ENCODE data around the gene TRA2B.

The TRA2B gene

GRCh38 chr3:185937689-185938374 is at the start of gene TRA2B:
Gene TRA2B, minus strand, starts transcription at chr3:185938014. Its CDS starts 154 bp downstream, at chr3:185937860.
- DNase-seq (ENCODE audit: low read depth): peak; percentile 91

DNA sequence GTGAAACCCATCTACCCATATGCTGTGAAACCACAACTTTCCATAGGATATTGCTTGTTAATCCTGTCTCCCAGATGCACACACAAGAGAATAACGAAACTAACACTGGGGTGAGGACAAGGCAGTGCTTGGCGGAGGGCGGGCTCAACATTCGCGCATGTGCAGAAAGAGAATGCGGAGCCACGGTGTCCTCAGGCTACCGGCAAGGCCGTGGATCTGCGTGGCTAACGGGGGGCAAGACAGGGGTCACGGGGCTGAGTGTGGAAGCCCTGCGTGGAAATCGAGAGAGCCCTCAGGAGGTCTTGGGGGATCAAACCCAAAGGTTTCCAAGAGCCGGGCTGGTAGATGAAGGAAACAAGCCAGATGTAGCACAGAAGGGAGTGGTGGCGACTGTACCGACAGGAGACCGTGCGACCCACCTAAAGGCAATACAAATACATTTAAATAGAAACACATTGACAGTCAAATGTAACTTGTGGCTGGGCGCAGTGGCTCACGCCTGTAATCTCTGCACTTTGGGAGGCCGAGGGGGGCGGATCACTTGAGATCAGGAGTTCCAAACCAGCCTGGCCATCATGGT is 48.5 kb upstream of the TRA2B start:
- no peak for DNase-seq (ENCODE audit: low read depth)

DNA sequence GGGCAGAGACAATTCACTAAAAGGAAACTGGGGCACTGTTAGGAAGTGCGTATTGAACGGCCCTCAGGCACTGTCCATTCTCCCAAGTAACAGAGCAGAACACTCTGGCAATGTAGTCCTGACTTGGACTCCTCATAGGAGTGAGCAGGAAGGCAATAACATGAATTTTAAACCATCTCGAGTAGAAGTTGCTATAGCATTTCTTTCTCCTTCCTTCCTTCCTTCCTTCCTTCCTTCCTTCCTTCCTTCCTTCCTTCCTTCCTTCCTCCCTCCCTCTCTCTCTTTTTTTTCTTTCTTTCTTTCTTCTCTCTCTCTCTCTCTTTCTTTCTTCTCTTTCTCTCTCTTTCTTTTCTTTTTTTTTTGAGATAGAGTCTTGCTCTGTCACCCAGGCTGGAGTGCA is 46.4 kb upstream of the TRA2B start:
- DNase-seq (ENCODE audit: low read depth): no peak

GRCh38 chr3:185983495-185984141 is 45.8 kb upstream of the TRA2B start:
- DNase-seq (ENCODE audit: low read depth): no peak

GRCh38 chr3:185982632-185983031 is 44.8 kb upstream of the TRA2B start:
- no peak for DNase-seq (ENCODE audit: low read depth)

DNA sequence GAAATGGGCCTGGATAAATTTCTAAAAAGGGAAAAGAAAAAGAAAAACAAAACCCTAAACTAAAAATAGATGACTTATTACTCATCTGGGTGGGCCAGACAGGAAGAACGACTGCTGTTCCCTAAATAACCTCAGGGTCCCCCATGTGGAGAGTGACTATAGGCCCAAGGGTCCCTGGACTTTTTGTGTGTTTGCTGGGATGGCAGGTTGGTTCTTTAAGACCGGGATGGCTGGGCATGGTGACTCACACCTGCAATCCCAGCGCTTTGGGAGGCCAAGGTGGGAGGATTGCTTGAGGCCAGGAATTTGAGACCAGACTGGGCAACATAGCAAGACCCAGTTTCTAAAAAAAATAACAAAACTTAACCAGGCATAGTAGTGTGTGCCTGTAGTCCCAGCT is 43.8 kb upstream of the TRA2B start:
- DNase-seq (ENCODE audit: low read depth): no peak

- DNase-seq (ENCODE audit: low read depth): no peak
These were observed 41.9 kb upstream of the TRA2B start for GRCh38 chr3:185979721-185980121.

DNA sequence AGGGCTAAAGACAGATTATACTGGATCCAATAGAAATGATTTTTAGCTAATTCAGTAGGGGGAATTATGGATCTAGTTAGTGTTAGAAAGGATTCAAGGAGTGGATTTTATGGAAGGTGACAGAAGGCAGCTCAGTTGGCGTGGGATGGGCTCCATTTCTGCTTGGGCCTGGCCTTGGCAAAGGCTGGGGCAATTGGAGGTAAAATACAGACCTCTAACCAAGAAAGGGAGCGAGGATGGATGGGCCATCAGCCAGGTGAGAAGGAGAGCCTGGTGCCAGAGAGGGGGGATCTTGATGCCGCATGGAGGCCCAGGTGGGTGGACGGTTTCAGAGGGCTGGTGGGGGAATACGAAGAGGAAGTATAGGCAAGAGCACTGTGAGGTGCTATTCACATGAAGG is 40.7 kb upstream of the TRA2B start:
- DNase-seq (ENCODE audit: low read depth): no peak

GRCh38 chr3:185977679-185978040 is 39.8 kb upstream of the TRA2B start:
- DNase-seq (ENCODE audit: low read depth): no peak

DNA sequence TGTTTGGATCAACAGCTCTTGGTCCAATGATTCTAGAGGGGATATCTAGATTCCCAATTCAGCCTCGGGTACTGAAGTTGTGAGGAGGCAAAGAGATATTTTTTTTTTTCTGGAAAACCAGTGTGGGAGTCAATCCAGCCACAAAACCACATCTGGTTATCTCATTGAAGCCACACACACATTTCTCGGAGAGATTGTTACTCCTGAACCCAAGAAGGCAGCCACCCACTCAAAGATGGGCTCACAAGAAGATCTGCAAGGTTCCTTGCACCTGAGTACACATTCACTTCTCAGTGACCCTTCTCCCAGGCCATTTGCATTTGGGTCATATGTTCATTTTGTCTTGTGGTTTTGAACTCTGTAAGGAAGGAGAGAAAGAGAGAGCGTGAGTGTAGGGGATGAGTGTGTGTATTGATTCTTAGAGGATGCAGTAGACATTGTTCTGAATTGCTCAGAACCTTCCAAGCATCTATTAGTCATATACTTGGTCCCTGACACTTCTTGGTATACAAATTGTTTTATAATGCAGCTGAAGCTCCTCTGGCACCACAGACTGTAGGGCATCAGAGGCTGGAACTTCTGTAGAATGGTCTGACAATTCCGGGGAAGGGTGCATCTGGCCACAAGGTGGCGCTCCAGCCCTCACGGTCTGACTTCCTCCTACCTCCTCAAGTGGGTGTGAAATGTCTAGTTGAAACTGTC is 39.3 kb upstream of the TRA2B start:
- peak; percentile 79 for DNase-seq (ENCODE audit: low read depth)

DNA sequence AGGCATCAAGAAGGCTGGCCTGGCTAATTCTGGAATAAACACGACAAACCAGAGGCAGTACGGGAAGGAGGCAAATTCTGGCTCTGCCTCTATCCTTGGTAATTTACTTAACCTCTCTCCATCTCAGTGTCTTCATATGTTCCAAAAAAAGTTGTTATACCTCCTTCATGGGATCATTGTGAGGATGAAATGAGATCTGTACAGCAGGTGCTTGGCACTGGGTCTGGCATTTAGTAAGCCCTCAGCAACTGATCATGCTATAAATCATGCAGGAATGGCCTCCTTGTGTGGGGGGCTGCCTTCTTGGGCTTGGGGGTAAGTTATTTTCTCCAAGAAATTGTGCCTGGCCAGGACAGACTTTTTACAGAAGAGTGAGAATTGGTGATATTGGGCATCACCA is 38.3 kb upstream of the TRA2B start:
- DNase-seq (ENCODE audit: low read depth): no peak

- DNase-seq (ENCODE audit: low read depth): no peak
These were observed 33.8 kb upstream of the TRA2B start for GRCh38 chr3:185971579-185971978.

GRCh38 chr3:185968168-185968567 is 30.4 kb upstream of the TRA2B start:
- DNase-seq (ENCODE audit: low read depth): no peak

DNA sequence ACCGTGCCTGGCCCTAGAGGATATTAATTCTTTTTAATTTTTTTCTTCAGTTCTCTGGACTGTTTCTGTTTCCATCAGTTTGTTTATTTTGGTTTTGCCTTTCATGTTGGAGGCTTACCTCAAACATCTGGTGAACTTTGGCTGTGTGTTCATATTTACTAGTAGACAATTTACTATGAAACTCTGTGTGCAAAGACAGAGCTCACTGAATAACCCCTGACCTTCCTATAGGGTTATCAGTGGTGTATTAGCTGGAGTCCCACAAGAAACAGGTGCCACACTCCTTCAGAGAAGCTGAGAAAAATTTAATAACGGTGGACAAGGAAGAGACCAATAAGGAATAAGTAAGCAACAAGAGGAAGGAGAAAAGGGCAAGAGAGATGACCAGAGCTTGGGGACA is 28.8 kb upstream of the TRA2B start:
- DNase-seq (ENCODE audit: low read depth): no peak

DNA sequence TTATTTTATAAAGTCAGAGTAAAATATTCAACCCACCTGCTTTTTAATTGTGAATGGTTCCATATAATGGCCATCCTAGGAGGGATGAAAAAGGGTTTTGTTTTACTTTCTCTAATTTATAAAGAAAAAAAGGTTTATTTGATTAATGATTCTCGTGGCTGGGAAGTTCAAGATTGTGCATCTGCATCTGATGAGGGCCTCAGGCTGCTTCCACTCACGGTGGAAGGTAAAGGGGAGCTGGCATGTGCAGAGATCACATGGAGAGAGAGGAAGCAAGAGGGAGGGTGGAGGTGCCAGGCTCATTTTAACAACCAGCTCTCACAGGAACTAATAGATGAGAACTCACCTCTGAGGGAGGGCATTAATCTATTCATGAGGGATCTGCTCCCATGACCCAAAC is 27.7 kb upstream of the TRA2B start:
- no peak for DNase-seq (ENCODE audit: low read depth)

GRCh38 chr3:185961675-185962232 is 23.9 kb upstream of the TRA2B start:
- no peak for DNase-seq (ENCODE audit: low read depth)

- DNase-seq (ENCODE audit: low read depth): no peak
These were observed 22.9 kb upstream of the TRA2B start for GRCh38 chr3:185960522-185961288.

DNA sequence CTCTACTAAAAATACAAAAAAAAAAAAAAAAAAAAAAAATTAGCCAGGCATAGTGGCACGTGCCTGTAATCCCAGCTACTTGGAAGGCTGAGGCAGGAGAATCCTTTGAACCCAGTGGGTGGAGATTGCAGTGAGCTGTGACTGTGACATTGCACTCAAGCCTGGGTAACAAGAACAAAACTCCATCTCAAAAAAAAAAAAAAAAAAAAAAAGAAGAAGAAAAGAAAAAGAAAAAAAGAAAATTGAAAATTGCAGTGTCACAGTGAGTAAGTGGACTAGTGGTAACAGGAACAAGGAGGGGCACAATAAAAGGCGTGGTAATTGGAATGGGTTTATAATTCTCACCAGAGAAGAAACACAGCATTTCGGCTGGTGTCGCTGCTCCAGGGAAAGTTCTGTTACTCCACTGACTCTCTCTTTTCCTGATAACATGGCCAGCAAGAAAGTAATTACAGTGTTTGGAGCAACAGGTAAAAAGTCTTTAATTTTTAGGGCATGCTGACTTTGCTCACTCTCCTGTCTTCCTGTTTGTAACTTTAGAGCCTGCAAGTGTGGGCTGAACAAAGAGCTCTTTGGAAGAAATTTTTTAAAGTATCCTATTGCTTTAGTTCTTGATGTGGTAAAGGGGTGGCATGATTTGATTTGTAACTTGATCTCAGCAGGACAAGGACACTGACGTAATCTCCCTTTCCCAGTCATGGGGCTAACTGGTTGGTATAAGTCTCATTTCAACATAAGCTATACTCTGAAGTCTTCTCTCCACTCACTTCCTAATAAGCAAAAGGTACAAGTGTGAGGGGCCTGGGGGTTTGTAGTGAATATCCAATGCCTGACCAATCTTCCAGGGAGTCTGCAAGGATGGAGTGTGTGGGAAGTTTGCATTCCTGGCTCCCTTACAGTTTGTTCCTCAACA is 22.1 kb upstream of the TRA2B start:
- DNase-seq (ENCODE audit: low read depth): no peak

GRCh38 chr3:185958626-185959025 is 20.8 kb upstream of the TRA2B start:
- no peak for DNase-seq (ENCODE audit: low read depth)

GRCh38 chr3:185956244-185956643 is 18.4 kb upstream of the TRA2B start:
- no peak for DNase-seq (ENCODE audit: low read depth)

DNA sequence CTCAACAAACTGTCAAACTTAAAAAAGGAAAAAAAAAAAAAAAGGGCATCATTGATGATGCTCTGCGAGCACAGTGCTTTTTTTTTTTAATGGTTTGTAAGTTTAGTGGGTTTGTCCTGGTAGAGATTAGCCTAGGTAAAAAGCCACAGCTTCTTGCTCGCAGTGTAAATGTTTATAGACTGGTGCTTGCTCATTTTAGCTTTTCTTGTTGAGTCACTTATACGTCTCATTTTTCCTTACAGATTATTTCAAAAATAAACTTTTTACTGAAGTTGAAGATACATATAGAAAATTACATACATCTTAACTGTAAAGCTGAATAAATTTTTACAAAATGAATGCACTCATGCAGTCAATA is 16.5 kb upstream of the TRA2B start:
- no peak for DNase-seq (ENCODE audit: low read depth)

Measured in stimulated activated CD8-positive, alpha-beta memory T cell treated with anti-CD3 and anti-CD28 coated beads, Interleukin-15, amount 100 ng/mL, for 24 hours (primary cell).